OCI-LY1 (cell line): ENCODE measurements around the gene TLE4.

Experiments used
- H2AFZ ChIP-seq: fragments of 200-600 bp; sonication (generic), shearing (Covaris generic); 2 replicates; pipeline ENCODE4 v1.6.0; 2014; ENCODE audit warnings: antibody characterized with exemption, mild to moderate bottlenecking, low read length
- H3F3A ChIP-seq: fragments of 200-600 bp; sonication (generic), shearing (Covaris generic); 2 replicates; pipeline ENCODE4 v1.6.0; 2014; ENCODE audit warnings: mild to moderate bottlenecking, antibody characterized with exemption, low read length, moderate library complexity; ENCODE audit not compliant: insufficient read depth
- H3K27ac ChIP-seq: fragments of 200-600 bp; sonication (generic); 2 replicates; pipeline ENCODE4 v1.5.1; 2014; ENCODE audit warnings: low read length, mixed run types, mild to moderate bottlenecking, low read depth; ENCODE audit not compliant: poor library complexity, severe bottlenecking
- H3K27me3 ChIP-seq: fragments of 200-600 bp; sonication (generic); 2 replicates; pipeline ENCODE4 v1.6.0; 2014; ENCODE audit warnings: antibody characterized with exemption, mild to moderate bottlenecking, low read length, moderate library complexity; ENCODE audit not compliant: insufficient read depth
- H3K36me3 ChIP-seq: fragments of 200-600 bp; sonication (generic); 2 replicates; pipeline ENCODE4 v1.6.1; 2014; ENCODE audit warnings: mild to moderate bottlenecking, antibody characterized with exemption, low read length, moderate library complexity, mixed read lengths; ENCODE audit not compliant: insufficient read depth
- H3K4me1 ChIP-seq: fragments of 200-600 bp; sonication (generic); 2 replicates; pipeline ENCODE4 v1.5.1; 2014; ENCODE audit warnings: mild to moderate bottlenecking, low read length, moderate library complexity; ENCODE audit not compliant: insufficient read depth, severe bottlenecking
- H3K4me2 ChIP-seq: fragments of 200-600 bp; sonication (generic), shearing (Covaris generic); 2 replicates; pipeline ENCODE4 v1.6.1; 2014; ENCODE audit warnings: low read length
- H3K4me3 ChIP-seq: fragments of 200-600 bp; sonication (generic); 2 replicates; pipeline ENCODE4 v1.5.1; 2014; ENCODE audit warnings: low read length, low read depth, mild to moderate bottlenecking, mixed read lengths; ENCODE audit not compliant: poor library complexity, severe bottlenecking
- H3K79me2 ChIP-seq: fragments of 200-600 bp; shearing (Covaris generic); 2 replicates; pipeline ENCODE4 v1.6.1; 2016; ENCODE audit warnings: mixed run types, low read length, mixed read lengths; ENCODE audit not compliant: insufficient read depth
- H3K9ac ChIP-seq: fragments of 200-600 bp; sonication (generic), shearing (Covaris generic); 2 replicates; pipeline ENCODE4 v1.6.1; 2014; ENCODE audit warnings: mild to moderate bottlenecking, low read length, mixed read lengths
- H3K9me2 ChIP-seq: fragments of 200-600 bp; sonication (generic), shearing (Covaris generic); 2 replicates; pipeline ENCODE4 v1.6.1; 2014; ENCODE audit warnings: low read depth, mild to moderate bottlenecking, low read length, mixed read lengths
- H3K9me3 ChIP-seq: fragments of 200-600 bp; shearing (Covaris generic); 2 replicates; pipeline ENCODE4 v1.6.1; 2014; ENCODE audit warnings: low read length, mixed read lengths
- H4K20me1 ChIP-seq: fragments of 200-600 bp; sonication (generic), shearing (Covaris generic); 2 replicates; pipeline ENCODE4 v1.6.0; 2016; ENCODE audit warnings: mild to moderate bottlenecking, low read length; ENCODE audit not compliant: insufficient read depth
- EZH2 ChIP-seq: fragments of 200-600 bp; sonication (generic), shearing (Covaris generic); IDR thresholded peaks from 2 replicates; pipeline ENCODE4 v1.8.0; 2017; ENCODE audit warnings: borderline replicate concordance, mixed run types, mild to moderate bottlenecking, antibody characterized with exemption, low read length, moderate library complexity, mixed read lengths
- TF ChIP-seq, protein P1 (sequence below): fragments of 200-600 bp; sonication (generic), shearing (Covaris generic); IDR thresholded peaks from 2 replicates; pipeline ENCODE4 v1.5.1; 2017; ENCODE audit warnings: mild to moderate bottlenecking, antibody characterized with exemption, low read length, moderate library complexity, mixed read lengths

TLE4 gene

DNA sequence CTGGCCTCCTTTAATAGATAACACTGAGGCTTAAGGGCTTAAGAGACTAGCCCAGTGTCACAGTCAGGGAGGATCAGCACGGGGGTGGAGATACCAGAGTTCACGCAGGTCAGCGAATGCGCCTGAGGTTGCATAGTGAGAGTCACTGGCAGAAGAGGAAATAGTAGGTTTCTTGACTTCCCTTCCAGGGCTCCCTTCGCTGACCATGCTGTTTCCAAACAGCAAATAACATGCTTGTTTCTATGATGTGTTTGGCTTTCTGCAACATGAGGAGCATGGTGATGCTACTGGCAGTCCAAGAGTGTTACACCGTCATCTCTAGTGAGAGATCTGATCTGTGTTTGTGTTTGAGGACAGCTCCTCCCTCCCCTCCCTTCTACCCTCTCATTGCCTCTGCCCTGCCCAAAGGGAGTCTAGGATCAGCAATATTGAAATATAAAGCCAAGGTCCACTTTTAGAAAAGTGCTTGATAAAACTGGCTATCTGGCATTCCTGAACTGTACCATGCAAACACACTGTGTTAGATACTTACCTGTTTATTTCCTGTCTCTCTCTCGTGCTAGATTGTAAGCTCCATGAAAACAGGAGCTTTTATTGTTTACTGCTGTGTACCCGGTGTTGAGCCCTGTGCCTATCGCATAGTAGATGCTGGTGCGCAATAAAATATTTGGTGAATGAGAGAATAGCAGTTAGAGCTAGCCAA, 12.3 kb downstream of the TLE4 start:
- no peak for TF ChIP-seq EZH2
- TF ChIP-seq, protein P1, sequence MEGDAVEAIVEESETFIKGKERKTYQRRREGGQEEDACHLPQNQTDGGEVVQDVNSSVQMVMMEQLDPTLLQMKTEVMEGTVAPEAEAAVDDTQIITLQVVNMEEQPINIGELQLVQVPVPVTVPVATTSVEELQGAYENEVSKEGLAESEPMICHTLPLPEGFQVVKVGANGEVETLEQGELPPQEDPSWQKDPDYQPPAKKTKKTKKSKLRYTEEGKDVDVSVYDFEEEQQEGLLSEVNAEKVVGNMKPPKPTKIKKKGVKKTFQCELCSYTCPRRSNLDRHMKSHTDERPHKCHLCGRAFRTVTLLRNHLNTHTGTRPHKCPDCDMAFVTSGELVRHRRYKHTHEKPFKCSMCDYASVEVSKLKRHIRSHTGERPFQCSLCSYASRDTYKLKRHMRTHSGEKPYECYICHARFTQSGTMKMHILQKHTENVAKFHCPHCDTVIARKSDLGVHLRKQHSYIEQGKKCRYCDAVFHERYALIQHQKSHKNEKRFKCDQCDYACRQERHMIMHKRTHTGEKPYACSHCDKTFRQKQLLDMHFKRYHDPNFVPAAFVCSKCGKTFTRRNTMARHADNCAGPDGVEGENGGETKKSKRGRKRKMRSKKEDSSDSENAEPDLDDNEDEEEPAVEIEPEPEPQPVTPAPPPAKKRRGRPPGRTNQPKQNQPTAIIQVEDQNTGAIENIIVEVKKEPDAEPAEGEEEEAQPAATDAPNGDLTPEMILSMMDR: no peak
- no peak overlapping the region for H3K4me2 ChIP-seq
- H3K79me2 ChIP-seq: no peaks in the 10 kb centered on the region; the same call in 1 of the 2 replicates
- H4K20me1 ChIP-seq: no peaks in the 10 kb centered on the region
- H3K27me3 ChIP-seq: no peaks in the 10 kb centered on the region
- no peak overlapping the region for H3K4me3 ChIP-seq
- no peaks in the 10 kb centered on the region; the same call in 1 of the 2 replicates for H3K36me3 ChIP-seq
- no peaks in the 10 kb centered on the region for H3K9me2 ChIP-seq
- H2AFZ ChIP-seq: no peak overlapping the region
- no peak overlapping the region for H3K9ac ChIP-seq
- no peak overlapping the region for H3K27ac ChIP-seq
- no peaks in the 10 kb centered on the region for H3K9me3 ChIP-seq
- no peaks in the 10 kb centered on the region for H3F3A ChIP-seq
- peaks cover 10% of the 10 kb centered on the region for H3K4me1 ChIP-seq

DNA sequence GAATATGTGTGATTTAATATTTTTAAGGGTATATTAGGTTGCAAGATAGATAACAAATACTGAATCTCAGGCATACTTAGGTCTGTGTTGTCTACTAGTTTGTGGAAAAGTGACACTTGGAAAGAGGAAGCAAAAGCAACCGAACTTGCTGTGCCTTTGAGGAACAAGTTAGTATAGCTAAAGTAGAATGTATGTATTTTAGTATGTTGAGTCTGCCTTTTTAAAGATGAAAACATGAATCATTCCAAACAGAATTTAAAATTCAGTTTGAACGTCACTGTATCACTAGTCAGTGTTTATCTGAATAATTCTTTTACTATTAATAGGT, 12.9 kb downstream of the TLE4 start:
- Histone ChIP-seq H4K20me1 (no peaks in the 10 kb centered on the region), H3K27me3 (no peaks in the 10 kb centered on the region), H2AFZ (no peak overlapping the region), H3K9ac (no peak overlapping the region), H3K9me3 (no peaks in the 10 kb centered on the region), H3K27ac (no peak overlapping the region), H3K4me2 (no peak overlapping the region), H3K9me2 (no peaks in the 10 kb centered on the region), H3K36me3 (no peaks in the 10 kb centered on the region; the same call in 1 of the 2 replicates), H3K4me1 (peaks cover 10% of the 10 kb centered on the region), H3K79me2 (no peaks in the 10 kb centered on the region; the same call in 1 of the 2 replicates), H3F3A (no peaks in the 10 kb centered on the region), H3K4me3 (no peak overlapping the region)
- TF ChIP-seq, protein P1: no peak
- TF ChIP-seq EZH2: no peak

- Histone ChIP-seq H3K27me3 (no peaks in the 10 kb centered on the region), H3K9ac (no peak overlapping the region), H3K36me3 (no peaks in the 10 kb centered on the region; the same call in 1 of the 2 replicates), H3K4me3 (no peak overlapping the region), H2AFZ (no peak overlapping the region), H3K79me2 (no peaks in the 10 kb centered on the region; the same call in 1 of the 2 replicates), H3K4me1 (peaks cover 15% of the 10 kb centered on the region), H3F3A (no peaks in the 10 kb centered on the region), H3K4me2 (no peak overlapping the region), H4K20me1 (no peaks in the 10 kb centered on the region), H3K27ac (no peak overlapping the region), H3K9me3 (no peaks in the 10 kb centered on the region), H3K9me2 (no peaks in the 10 kb centered on the region)
- TF ChIP-seq, protein P1: no peak
- no peak for TF ChIP-seq EZH2
Observed at GRCh38 chr9:79588488-79589223, 16.9 kb downstream of the TLE4 start.
